Esophagus (tissue), 2 donors: ENCODE data around the gene CBFA2T3. TPM values are rescaled to one million over a fixed set of nuclear protein-coding genes. Genes with fewer than 3 reads are reported as not detected.

Source experiments
- H3K27ac ChIP-seq, 2 donors: one replicate each; pipeline ENCODE4 v1.5.1; 2013; ENCODE audit warnings: low read depth in 2 of 2, mild to moderate bottlenecking in 2 of 2, inconsistent platforms in 1 of 2, low read length in 1 of 2, moderate library complexity in 1 of 2
- H3K27me3 ChIP-seq, 2 donors: one replicate each; pipeline ENCODE4 v1.6.1; 2013; ENCODE audit warnings: low read length in 2 of 2, control low read depth in 1 of 2, mild to moderate bottlenecking in 1 of 2; ENCODE audit not compliant: insufficient read depth in 2 of 2, control insufficient read depth in 1 of 2
- H3K36me3 ChIP-seq, 2 donors: one replicate each; pipeline ENCODE4 v1.6.1; 2013; ENCODE audit warnings: low read length in 1 of 2; ENCODE audit not compliant: control insufficient read depth in 2 of 2, insufficient read depth in 2 of 2
- H3K4me1 ChIP-seq, 2 donors: one replicate each; pipeline ENCODE4 v1.6.1; 2013; ENCODE audit warnings: low read length in 1 of 2; ENCODE audit not compliant: control insufficient read depth in 2 of 2, insufficient read depth in 2 of 2
- H3K4me3 ChIP-seq, 2 donors: one replicate each; pipeline ENCODE4 v1.5.1; 2013; ENCODE audit warnings: low read length in 2 of 2, mild to moderate bottlenecking in 2 of 2, low read depth in 1 of 2, moderate library complexity in 1 of 2
- H3K9me3 ChIP-seq, 2 donors: one replicate each; pipeline ENCODE4 v1.6.1; 2013; ENCODE audit warnings: mild to moderate bottlenecking in 2 of 2, low read depth in 1 of 2, low read length in 1 of 2, moderate library complexity in 1 of 2; ENCODE audit not compliant: control insufficient read depth in 2 of 2, insufficient read depth in 1 of 2
- WGBS, 2 donors: extraction: QIAGEN DNeasy Blood & Tissue Kit; methylation state at CpG; one replicate each; pipeline ENCODE4 v1.1.7; 2013; 5-methylcytosine and 5-hydroxymethylcytosine counted together
- polyA plus RNA-seq, 2 donors: library from polyadenylated mRNA; stranded (reverse); fragments of 200-250 nt; gene quantifications; one replicate each; pipeline ENCODE4 v1.2.3, GENCODE V29; 2013
- donor health status: healthy with polysubstance abuse.
- donor health status: Bipolar disorder and iron deficiency.

CBFA2T3 gene
- polyA plus RNA-seq, 2 donors, result 0.93 to 1.4 TPM

DNA sequence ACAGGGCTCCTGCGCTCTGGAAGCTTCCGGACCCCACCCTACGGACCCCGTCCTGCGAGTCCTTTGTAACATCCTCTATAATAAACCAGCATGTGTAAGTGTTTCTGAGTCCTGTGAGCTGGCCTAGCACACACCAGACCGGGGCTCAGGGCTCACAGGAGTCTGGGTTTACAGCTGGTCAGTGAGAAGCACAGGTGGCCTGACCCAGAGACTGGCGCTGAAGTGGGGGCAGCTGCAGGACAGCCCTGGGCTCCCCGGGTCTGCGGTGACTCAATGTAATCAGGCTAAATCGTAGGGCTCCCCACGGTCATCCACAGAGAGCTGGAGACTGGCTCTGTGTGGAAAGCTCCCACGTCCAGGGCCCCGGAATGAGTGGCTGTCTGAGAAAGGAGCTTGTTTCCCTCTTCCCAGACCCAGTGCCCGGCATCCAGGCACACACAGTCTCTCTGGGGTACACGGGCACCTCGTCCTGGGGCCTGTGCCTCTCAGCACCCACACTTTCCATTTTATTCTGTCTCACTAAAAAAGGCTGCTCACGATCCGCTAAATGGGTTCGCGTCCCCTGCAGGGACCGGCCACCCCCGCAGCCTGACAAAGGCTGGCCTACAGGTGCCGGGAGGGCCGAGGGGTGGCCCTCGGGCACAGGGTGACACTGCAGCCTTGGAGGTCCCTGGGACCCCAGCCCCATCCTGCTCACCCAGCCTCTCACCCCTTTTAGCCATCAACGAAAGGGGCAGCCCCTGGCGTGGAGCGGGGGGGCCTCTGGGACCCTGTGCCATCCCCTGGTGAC lies 18.9 kb upstream of the CBFA2T3 start:
- Histone ChIP-seq H3K27me3 (no peaks in the 10 kb centered on the region), H3K9me3 (peaks cover 9 to 23% of the 10 kb centered on the region in 2 donors), H3K36me3 (no peaks in the 10 kb centered on the region), H3K4me1 (peaks cover 0 to 6% of the 10 kb centered on the region in 2 donors), H3K27ac (no peak overlapping the region), H3K4me3 (no peak overlapping the region)
- 85 to 86% methylated on average over 28 of the region's 28 CpGs for WGBS, 2 donors

DNA sequence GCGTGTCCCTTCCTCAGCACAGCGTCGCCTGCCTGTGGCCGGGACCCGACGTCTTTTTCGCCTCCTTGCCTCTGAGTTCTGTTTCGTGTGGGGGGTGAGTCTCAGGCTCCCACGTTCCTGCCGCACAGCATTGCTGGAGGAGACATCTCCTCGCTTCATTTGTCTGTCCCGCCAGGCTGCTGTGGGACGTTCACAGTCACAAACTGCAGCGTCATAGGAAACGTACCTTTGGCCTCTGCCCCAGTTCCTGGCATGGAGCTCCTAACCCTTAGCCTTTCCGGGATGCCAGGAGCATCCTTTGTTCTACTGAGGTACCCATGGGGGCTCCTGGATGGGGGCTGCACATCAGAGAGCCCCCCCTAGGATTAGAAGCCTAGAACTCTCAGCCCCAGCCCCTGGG lies 18.2 kb upstream of the CBFA2T3 start:
- H3K27me3 ChIP-seq, result no peaks in the 10 kb centered on the region
- WGBS, 2 donors, result 65 to 66% methylated on average over 16 of the region's 16 CpGs

DNA sequence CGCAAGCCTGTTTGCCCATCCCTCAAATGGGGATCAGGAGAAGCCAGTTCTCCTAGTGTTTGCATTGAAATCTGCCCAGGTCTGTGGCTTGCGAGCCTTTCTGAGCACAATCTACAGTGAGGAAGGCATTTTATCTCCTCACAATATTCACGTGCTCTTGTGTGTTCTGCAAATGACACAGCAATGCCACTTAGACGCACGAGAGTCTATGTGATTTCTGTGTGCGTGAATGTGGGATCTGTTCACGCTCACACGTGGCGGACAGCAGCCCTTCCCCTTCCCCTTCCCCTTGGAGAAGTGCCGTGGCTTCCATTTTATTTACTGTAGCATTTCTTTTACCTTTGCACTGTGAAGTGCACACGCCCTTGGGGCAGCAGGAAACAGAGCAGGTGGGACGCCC lies 17.7 kb upstream of the CBFA2T3 start:
- Histone ChIP-seq H3K36me3 (no peaks in the 10 kb centered on the region), H3K27me3 (no peaks in the 10 kb centered on the region), H3K9me3 (peaks cover 8 to 14% of the 10 kb centered on the region in 2 donors), H3K27ac (no peak overlapping the region), H3K4me3 (no peak overlapping the region), H3K4me1 (peaks cover 0 to 4% of the 10 kb centered on the region in 2 donors)
- WGBS, 2 donors, result 49 to 54% methylated on average over 12 of the region's 12 CpGs

More for the DNA sequence above, 18.2 kb upstream of the CBFA2T3 start:
- Histone ChIP-seq H3K4me3 (no peak overlapping the region), H3K27ac (no peak overlapping the region), H3K36me3 (no peaks in the 10 kb centered on the region), H3K4me1 (peaks cover 0 to 6% of the 10 kb centered on the region in 2 donors), H3K9me3 (peaks cover 8 to 17% of the 10 kb centered on the region in 2 donors)

DNA sequence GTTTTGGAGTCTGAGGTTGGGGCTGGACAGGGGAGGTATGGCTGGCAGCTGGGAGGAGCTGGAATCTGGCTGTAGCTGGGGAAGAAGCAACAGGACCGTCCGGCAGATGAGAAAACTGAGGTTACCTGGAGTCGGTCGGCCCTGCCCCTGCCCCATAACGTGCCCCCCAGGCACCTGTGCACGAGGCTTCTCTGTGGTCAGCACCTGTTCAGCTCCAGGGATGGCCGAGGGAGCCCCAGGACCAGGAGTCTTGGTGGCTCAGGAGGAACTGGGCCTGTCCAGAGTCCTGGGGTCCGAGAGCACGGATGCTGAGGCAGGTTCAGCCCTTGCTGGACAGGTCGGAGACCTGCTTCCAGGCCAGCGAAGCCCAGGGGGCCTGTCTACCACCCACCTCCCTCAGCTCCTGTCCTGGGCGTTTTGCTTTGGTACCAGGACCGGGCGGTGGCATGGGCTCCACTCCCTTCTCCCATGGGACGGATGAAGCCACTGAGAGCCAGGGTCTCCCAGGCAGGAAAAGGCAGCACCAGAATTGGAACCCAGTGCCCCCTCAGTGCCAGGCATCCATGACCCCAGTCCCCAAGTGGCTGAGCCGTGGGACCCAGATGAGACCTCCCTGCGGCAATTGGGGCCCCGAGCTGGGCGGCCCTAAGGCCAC lies 17.1 kb upstream of the CBFA2T3 start:
- 71% methylated on average over 19 of the region's 19 CpGs for WGBS, 2 donors
- Histone ChIP-seq H3K27ac (no peak overlapping the region), H3K9me3 (peaks cover 8 to 14% of the 10 kb centered on the region in 2 donors), H3K27me3 (no peaks in the 10 kb centered on the region), H3K36me3 (no peaks in the 10 kb centered on the region), H3K4me1 (peaks cover 0 to 4% of the 10 kb centered on the region in 2 donors), H3K4me3 (no peak overlapping the region)

DNA sequence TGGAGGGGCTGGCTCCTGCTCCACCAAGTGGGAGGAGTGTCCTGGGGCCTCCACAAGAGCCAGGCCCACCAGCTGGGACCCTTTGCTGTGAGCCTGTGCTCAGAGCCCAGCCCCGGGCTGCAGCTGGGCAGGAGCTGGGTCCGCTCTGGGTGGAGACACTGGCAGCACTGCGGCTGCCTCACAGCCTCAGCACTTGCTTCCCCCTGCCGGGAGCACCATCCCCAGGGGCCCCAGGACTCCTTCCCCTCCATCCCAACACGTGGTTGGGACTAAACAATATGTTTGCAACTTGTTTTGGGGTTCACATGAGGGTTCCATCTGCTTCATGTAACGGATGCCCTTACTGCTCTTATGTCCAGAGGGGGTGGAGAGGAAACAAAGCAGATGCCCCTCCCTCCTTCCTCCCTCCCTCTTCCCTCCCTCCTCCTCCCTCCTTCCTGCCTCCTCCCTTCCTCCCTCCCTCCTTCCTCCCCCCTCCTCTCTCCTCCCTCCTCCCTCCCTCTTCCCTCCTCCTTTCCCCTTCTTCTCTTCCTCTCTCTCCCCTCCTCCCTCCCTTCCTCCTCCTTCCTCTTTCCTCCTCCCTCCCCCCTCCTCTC lies 16.3 kb upstream of the CBFA2T3 start:
- Histone ChIP-seq H3K4me1 (peaks cover 0 to 4% of the 10 kb centered on the region in 2 donors), H3K4me3 (no peak overlapping the region), H3K36me3 (no peaks in the 10 kb centered on the region), H3K27ac (no peak overlapping the region), H3K9me3 (peaks cover 8 to 9% of the 10 kb centered on the region in 2 donors), H3K27me3 (no peaks in the 10 kb centered on the region)
- 5 to 6% methylated on average over 6 of the region's 6 CpGs for WGBS, 2 donors

DNA sequence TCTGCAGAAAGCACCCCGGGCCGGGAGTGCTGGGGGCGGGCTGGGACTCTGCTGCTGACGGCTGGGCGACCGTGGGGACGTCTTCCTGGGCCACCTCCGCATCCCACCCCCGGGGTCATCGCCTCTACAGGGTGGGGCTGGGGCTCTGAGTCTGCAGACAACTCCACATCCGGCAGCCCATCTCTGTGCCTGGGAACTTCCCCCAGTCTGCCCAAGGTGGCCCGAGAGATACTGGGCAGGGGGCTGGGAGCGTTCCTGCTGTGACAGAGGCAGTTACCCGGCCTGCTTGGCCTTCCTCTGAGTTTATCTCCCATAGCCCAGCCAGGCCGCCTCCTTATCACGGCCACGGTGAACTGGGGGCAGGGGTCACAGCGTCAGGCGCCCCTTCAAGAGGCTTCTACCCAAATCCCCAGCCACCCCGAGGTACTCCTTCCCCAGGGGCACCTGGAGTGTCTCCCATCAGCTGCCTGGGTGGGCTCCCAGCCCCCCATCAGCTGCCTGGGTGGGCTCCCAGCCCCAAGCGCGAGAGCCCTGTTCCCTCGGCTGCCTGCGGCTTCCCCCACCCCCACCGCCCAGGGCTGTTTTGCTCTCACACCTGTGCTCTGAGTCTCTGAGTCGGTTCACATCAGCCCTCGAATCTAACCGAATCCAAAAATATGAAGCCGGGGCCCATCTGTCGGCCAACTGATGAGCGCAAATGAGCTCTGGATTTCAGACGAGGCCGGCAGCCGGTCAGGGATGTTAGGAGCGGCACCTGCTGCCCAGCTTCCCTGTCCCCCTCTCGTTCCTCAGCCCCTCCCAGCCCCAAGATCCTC lies 15.6 kb upstream of the CBFA2T3 start:
- no peak overlapping the region for H3K4me3 ChIP-seq
- H3K4me1 ChIP-seq, result peaks cover 0 to 4% of the 10 kb centered on the region in 2 donors
- H3K9me3 ChIP-seq, result peaks cover 5 to 6% of the 10 kb centered on the region in 2 donors
- H3K36me3 ChIP-seq, result no peaks in the 10 kb centered on the region
- H3K27me3 ChIP-seq, result no peaks in the 10 kb centered on the region
- H3K27ac ChIP-seq, result no peak overlapping the region
- WGBS, 2 donors, result 40 to 42% methylated on average over 36 of the region's 36 CpGs

DNA sequence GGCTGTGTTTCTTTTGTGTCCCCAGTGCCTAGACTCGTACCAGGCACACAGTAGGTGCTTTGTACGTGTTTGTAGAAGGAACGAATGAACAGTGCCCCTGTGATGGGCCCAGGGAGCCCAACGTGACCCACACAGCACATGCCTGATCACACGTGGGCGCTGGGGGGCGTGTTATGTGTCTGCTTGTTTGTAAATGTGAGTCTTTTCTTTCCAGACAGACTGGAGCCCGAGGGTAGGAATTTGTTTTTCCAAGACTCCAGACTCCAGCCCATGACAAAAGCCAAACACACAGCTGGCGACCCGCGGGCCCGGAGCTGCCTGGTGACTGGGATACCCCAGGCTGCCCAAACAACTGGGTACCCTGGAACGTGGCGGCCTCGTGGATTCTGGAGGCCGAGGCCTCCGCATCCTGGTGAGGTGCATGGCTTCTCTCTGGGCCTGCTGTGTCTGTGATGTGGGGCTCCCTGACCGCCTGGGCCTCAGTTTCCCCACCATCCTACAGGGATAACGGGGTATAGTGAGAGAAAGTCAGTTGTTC lies 14.9 kb upstream of the CBFA2T3 start:
- Histone ChIP-seq H3K36me3 (no peaks in the 10 kb centered on the region), H3K27me3 (no peaks in the 10 kb centered on the region)
- WGBS, 2 donors, result 62 to 70% methylated on average over 19 of the region's 19 CpGs

DNA sequence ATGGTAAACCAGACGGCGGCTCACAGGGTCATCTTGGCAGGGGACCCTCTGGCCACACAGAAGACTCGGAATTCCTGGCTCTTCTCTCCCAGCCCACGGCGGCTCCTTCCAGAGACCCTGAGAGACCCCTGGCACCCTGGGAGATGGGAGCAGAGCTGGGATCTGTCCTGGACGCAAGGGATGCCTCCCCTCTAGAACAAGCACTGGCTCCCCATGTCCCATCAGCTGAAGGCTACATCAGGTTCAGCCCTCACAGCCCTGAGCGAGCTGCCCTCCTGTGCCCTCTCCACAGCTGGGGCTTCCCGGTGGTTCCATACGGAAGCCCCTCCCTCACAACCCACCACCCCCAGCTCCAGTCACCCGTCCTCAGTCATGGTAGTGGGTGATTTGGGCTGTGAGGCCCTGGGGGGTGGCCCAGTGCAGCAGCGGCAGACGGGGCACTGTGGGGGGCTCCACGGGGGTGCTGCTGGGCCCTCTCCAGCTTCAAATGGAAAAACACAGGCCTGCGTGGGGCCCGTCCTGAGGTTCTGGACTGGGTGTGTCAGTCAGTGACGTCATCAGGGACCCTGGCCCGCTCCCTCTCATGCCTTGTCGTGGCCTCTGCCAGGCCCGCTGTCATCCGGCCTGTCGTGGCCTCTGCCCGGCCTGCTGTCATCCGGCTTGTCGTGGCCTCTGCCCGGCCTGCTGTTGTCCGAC lies 13.0 kb upstream of the CBFA2T3 start:
- H3K4me1 ChIP-seq, result peaks cover 0 to 4% of the 10 kb centered on the region in 2 donors
- WGBS, 2 donors, result 80 to 83% methylated on average over 23 to 26 of the region's 26 CpGs
- H3K36me3 ChIP-seq, result no peaks in the 10 kb centered on the region
- no peaks in the 10 kb centered on the region for H3K27me3 ChIP-seq
- H3K27ac ChIP-seq, result no peak overlapping the region
- no peaks in the 10 kb centered on the region for H3K9me3 ChIP-seq
- no peak overlapping the region for H3K4me3 ChIP-seq

More for the DNA sequence above, 14.9 kb upstream of the CBFA2T3 start:
- H3K9me3 ChIP-seq, result peaks cover 0 to under 1% of the 10 kb centered on the region in 2 donors
- no peak overlapping the region for H3K27ac ChIP-seq
- peaks cover 0 to 4% of the 10 kb centered on the region in 2 donors for H3K4me1 ChIP-seq
- no peak overlapping the region for H3K4me3 ChIP-seq
